Cardiac septum (tissue), 1 donor: ENCODE results near the gene CRMP1. TPM values are rescaled to one million over a fixed set of nuclear protein-coding genes. Genes with fewer than 3 reads are reported as not detected.
A peak's percentile ranks its signal among the peaks of the same experiment; 100 is the strongest.

Experiments used
- DNase-seq: peaks from one replicate; pipeline ENCODE4 v3.0.0-alpha.2; 2020; ENCODE audit warnings: low spot score
- intact Hi-C: fragments of 100-400 bp; cut with DNase I; formaldehyde crosslinking; loops from one replicate; pipeline ENCODE4 v1.14.0; 2022
- total RNA-seq: library from RNA; stranded (reverse); fragmentation: NEBNext Ultra II Directional; extraction: Animal tissue kit (Norgen Biotek cat#: 25700); gene quantifications from one replicate; pipeline ENCODE4 v1.2.1, GENCODE V29; 2021
- donor health status: DM: no; HTN: no; CAD: no.

Gene CRMP1
- total RNA-seq, 1 donor from 2014 or later, result 1.9 TPM

DNA sequence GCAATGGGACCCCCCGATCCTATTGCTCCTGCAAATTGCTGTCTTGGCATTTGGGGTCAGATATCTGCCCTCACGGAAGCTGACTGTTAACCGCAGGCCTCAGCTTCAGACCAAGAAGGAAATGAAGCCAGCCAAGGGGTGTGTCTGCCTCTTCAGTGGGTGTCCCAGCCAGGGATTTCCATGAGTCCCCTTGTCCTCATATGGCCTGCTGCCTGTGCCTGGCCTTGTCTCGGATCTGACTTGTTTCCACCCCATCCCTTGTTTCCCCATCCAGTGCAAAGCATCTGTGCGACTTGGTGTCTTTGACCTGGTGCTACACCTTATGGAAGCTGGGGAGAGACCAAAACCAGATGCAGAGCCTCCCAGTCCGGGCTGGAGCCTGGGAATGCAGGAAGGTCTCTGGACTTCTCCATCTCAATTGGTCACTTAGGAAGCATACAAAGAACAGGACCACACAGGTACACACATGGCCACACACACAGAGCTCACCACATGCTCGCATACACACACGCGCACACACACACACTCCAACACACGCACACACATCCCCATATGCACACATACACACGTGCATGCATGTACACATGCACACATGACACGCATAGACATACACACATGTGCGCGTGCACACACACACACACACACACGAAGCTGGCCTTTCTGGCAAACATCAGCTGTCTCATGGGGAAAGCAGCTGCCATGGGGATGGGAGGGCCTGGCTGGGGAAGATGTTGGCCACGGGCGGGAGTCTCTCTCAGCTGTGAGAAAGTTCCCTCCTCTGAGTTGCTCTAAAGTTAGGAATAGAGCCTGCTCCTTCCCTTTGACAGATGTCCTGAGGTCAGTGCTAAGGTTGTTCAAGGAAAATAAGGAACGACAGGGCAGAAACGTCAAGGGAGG is 65.5 kb downstream of the CRMP1 start:
- DNase-seq, result no peak
- intact Hi-C loops, result no loop called here

DNA sequence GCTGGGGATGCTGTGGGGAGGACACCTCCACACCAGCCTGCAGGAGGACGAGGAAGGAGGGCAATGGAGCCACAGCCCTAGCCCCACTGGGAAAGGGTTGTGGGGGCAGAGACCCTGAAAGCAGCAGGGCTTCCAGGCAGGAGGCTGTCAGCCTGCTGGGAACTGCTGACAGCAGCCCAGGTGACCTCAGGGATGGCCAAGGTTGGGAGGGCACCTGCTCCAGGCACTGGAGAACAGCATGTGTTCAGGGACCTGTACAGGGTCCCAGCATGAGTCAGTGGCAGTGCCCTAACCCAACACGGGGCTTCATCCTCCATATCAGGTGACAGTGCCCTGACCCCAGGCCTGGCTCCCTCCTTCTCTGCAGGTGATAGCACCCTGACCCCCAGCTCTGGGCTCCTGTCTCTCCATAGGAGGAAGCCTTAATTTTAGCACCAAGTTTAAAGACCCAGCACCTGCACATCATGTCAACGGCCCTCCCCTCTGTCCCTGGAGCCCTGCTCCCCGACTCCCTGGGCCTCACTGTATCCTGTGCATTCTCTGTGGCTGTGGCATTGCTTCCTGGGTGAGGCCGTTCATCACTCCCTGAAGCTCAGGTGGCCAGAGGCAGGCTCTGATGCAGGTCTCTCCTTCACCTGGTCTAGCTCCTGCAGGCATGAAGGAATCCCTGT is 66.3 kb downstream of the CRMP1 start:
- no peak for DNase-seq
- intact Hi-C loops, result no loop called here

DNA sequence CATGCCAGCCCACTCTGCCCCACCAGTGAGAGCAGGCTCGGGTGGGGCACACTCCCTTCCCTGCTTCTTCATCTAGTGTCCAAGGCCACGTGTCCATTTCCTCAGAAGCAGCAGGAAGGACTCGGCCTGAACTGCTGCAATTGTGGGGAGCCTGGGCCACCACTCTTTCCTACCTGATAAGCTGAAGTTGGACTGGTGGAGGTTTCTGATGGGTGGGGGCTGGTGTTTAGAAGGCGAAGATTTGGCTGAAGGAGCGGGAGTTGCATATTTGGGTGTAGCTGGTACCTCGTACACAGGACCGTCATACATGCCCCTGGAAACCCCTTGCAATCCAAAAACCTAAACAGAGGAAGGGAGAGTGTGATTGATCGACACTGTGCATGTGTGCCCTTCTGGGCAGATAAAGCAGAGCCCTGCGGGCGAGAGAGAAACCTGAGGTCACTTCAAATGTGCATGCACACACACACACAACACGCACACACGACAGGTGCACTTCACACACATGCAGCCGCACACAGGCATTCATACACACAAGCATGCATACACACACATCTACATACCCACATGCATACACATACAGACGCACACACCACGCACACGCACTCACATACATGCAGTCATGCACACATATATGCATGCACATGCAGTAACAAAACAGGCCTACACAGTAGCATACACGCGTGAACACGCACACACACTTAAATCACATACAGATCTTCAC is 67.4 kb downstream of the CRMP1 start:
- no peak for DNase-seq
- intact Hi-C loops, result no loop called here

DNA sequence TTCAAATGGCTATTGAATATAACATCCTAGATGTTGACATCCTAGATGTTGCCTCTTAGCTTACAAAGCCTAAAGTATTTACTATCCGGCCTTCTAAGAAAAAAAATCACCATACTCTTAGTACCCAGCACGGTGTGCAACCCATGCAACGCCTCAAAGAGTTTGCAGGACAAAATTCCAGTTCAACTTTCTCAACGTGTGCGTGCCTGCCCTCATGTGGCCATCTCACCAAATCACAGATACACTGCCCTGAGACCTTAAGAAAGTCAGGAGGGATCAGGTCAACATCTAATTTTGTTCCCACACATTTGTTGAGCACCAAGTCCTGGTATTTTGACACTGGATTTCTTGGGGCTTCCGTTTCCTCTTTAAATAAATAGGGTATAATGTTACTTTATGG is 68.3 kb downstream of the CRMP1 start:
- intact Hi-C loops, result loop anchor here (5.0 kb wide), 1 partner anchor 158 kb away; no protein-coding TSS in a partner anchor
- DNase-seq, result no peak

DNA sequence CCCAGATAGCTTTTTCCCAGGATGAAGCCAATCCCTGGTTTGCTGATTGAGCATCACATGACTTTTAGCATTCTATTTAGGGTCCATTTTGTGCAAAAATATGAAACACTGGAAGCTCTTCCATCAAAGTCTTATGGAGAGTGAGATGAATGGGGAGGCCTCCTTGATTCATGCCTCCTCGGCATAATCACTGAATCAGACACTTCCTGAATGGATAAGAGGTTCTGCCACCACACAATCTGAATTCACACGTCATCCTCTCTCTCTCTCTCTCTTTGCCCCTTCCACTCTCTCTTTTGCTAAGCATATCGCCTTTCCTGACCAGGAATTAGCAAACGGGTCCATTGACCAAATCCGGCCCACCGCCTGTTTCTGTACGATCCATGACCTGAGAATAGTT is 68.7 kb downstream of the CRMP1 start:
- DNase-seq, result no peak
- intact Hi-C loops, result loop anchor here (5.0 kb wide), 1 partner anchor 158 kb away; no protein-coding TSS in a partner anchor

DNA sequence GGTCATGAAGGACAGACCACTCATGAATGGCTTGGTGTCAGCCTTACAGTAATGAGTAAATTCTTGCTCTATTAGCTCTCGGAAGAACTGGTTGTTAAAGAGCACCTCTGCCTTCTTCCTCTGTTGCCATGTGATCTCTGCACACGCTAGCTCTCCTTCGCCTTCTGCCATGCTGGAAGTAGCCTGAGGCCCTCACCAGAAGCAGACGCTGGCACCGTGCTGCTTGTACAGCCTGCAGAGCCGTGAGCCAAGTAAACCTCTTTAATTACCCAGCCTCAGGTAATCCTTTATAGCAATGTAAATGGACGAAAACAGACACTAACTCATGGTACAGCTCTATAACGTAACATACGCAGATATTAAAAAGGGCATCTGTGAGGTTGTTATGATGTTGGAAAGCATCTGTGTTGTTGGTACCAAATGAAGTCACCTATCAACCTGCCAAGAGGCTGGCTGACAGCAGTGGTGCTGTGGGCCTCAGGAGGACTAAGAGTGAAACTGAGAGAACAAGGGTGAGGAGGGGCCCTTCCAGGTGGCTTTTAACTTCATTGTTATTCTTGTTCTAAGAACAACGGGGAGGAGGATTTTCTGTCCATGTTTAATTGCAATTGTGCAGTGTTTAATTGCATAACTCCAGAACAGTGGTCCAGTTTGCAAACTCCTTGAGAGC is 69.2 kb downstream of the CRMP1 start:
- intact Hi-C loops, result loop anchor here (5.0 kb wide), 1 partner anchor 159 kb away; no protein-coding TSS in a partner anchor
- DNase-seq, result no peak

DNA sequence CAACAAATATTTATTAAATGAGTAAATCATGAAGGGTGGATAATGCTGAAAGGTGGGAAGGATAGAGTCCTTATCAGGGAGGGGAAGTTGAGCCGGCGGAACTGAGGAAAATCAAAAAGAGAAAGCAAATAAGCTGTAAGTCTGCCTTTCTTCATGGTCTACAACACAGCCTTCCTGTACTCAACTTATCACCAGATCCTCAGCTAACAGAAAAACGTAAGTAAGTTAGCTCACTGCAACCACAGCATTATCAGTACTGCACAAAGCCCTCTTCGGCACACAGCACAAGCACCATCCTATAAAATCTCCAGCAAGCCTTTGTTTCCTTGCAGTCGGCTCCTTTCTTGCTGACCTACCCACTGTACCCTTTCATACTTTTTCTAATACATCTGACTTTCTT is 70.3 kb downstream of the CRMP1 start:
- intact Hi-C loops, result loop anchor here (5.0 kb wide), 1 partner anchor 160 kb away; no protein-coding TSS in a partner anchor
- no peak for DNase-seq

DNA sequence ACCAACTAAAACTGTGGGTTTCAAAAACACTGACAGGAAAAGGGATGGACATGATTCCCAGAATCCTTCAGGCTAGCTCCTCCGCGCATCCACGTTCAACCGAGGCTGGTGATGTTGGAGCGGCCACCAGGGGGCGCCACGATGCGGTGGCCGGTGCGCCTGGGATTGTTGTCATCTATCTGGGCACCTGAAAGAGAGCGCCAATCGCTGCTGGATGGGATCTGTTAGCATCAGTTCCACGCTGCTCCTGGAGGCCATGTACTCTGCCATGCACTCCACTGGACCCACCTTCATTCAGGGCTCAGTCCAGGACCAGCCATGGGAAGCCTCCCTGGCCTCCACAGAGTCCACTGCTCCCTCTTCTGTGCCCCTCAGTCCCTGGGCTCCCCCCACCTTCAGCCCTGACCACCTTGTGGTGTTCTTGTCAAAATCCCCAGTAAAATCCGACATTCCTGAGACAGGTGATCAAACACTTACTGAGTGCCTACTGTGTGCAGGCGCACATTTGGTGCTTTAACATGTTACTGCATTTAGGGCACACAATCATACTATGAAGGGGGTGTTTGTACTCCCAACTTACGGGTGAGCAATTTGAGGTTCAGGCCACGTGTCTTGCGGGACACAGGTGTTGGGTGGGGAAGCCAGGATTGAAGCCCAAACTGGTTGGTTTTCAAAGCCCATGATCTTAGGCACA is 71.1 kb downstream of the CRMP1 start:
- intact Hi-C loops, result loop anchor here (5.0 kb wide), 1 partner anchor 160 kb away; no protein-coding TSS in a partner anchor
- DNase-seq, result no peak

DNA sequence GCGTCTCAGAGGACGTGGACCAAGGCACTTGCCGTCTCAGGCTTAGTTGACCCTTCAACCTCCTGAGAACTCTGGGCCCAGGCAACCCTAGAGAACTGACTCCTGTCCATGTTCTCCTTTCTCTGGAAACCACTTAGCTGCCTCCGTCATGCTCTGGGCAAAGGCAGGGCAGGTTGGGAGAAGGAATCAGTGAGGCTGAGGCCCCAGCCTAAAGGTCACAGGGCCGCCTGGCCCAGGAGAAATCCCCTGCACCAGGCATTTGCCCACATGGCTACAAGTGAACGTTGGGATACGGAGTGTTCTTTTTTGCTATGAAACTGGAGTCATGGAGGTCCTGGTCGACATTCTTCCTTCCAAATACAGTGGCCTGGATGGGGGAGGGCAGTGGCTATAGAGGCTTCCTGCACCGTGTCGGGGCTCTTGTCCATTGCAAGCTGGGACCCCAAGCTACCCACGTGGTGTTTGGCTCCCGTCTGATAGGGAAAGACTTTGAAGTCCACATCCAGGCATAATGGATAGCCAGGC is 76.0 kb downstream of the CRMP1 start:
- intact Hi-C loops, result no loop called here
- no peak for DNase-seq

DNA sequence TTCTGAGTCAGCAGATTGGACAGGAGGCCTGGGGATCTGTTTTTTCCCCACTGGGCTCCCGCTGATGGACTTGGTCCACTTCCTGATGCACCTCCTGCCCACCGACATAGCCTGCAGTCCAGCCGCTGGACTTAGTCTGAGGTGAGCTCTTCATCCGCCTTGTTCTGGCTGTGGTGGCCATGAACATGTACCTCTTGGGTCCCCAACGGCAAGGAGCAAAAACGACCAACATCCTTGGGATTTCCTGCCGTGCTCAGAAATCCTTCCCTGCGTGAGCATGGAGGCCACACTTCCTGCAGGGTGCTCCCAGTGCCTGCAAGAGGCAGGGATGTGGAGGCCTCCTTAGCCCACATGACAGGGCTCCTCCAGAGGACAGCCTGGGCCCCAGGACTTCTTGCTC is 76.8 kb downstream of the CRMP1 start:
- intact Hi-C loops, result no loop called here
- peak; percentile 41 for DNase-seq

DNA sequence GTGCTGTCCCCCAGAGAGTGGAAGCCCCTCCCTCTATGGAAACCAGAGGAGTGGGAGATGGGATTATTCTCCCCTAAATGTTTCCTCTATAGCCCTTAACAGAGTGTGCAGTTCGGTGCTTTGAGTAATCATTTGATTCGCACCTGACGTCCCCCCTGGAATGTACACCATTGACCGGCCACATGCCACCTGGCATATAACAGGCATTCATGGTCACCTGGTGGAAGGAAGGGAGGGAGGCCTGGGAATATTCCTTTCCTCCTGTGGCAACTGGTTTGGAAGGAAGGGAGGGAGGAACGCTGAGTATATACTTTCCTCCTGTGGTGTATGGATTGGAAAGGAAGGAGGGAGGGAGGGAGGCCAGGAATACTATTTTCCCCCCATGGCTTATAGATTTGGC is 77.2 kb downstream of the CRMP1 start:
- intact Hi-C loops, result no loop called here
- DNase-seq, result peak; percentile 22

DNA sequence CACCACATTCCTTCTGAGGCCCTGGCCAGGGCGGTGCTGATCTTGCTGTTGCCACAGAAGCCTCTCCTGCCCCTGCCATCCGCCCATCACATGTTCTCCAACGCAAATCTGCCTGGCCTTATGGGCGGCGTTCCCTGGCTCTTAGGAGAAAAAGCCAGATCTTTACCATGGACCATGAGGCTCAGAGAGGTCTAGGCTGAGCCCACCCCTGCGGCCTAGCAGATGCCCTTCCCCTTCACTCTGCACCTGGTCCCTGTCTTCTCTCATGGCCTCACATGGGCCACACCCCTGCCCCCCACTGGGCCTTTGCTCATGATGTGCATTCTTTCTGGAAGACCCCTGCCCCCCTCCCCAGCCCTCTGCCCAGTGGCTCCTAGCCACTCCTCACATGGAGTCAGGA is 78.5 kb downstream of the CRMP1 start:
- intact Hi-C loops, result loop anchor here (5.0 kb wide), 1 partner anchor 762 kb away; the partner anchor contains the start of gene STK32B
- DNase-seq, result peak; percentile 67

DNA sequence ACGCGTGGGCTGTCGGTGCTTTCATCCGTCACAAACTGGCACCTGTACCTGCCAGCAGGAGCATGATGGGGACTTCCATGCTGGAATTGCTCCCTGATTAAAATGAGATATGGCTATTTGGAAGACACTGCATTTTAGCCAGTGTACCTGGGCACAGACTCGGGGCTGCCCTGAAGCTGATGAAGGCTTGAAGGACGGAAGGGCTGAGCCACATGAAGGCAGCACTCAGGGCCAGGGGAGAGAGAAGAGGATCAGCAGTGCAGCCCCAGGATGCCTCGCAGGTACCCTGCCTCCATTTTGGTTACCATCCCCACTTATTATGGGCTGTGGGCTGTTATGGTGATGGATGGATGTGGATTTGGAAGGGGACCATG is 79.0 kb downstream of the CRMP1 start:
- intact Hi-C loops, result loop anchor here (5.0 kb wide), 1 partner anchor 762 kb away; the partner anchor contains the start of gene STK32B
- peak; percentile 62 for DNase-seq

DNA sequence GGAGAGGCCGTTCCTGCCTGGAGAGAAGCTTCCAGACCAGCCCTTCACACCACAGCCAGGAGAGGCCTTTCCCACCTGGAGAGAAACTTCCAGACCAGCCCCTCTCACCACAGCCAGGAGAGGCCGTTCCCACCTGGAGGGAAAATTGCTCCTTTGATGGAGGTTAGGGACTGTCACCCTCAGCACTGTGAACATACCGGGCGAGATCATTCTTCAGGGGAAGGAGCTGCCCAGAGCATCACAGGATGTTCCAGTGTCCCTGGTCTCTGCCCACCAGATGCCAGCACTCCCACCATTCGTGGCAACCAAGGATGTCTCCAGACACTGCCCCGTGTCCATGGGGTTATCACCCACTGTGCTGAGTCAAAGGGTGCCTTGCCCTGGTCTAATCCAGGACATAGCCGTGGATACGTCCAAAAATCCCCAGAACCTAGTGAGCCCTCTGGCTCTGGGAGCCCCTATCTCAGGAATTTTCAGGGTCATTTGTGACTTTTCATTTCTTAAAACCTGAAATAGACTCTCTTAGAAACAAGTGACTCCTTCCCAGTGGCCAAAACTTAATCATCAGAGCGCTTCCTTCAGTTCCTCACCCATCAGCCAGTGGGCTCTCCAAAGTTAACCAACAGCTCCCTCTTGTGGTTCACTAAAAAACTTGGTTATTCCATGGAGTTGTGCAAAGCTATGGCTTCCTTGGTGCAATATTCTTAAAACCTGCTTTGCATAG is 80.2 kb downstream of the CRMP1 start:
- intact Hi-C loops, result loop anchor here (5.0 kb wide), 1 partner anchor 760 kb away; the partner anchor contains the start of gene STK32B
- peak; percentile 12 for DNase-seq

DNA sequence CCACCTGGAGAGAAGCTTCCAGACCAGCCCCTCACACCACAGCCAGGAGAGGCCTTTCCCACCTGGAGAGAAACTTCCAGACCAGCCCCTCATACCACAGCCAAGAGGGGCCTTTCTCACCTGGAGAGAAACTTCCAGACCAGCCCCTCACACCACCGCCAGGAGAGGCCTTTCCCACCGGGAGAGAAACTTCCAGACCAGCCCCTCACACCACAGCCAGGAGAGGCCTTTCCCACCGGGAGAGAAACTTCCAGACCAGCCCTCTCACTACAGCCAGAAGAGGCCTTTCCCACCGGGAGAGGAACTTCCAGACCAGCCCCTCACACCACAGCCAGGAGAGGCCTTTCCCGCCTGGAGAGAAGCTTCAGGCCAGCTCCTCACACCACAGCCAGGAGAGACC is 80.8 kb downstream of the CRMP1 start:
- intact Hi-C loops, result loop anchor here (5.0 kb wide), 1 partner anchor 760 kb away; the partner anchor contains the start of gene STK32B
- peak; percentile 44 for DNase-seq

DNA sequence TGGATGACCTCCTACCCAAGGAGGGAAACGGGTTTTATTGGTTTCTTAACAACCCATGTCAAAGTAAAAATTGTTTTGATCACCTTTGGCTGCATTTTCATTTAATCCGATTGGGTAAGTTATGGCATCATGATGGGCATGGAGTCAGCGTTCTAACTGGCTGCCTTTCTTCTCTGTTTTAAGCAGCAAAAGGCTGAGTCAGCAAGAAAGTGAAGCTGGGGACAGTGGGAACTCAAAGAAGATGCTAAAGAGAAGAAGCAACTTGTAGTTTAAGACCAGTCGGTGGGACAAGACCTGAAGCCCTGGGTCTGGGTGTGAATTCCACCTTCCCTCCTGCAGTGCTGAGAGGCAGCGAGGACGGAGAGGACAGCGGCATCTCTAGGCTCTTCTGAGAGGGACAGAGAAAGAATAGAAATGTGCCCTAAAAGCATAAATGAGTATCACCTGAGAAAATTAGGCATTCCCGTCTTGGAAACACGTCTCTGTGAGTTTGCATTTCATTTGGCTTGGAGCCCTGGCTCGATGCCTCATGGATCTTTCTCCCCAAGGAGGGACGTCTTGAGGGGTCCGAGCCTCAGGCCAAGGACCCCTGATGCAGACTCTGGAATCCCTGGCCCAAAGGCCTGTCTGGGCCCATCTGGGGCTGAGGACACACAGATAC is 82.0 kb downstream of the CRMP1 start:
- peak; percentile 35 for DNase-seq
- intact Hi-C loops, result loop anchor here (5.0 kb wide), 1 partner anchor 759 kb away; the partner anchor contains the start of gene STK32B

DNA sequence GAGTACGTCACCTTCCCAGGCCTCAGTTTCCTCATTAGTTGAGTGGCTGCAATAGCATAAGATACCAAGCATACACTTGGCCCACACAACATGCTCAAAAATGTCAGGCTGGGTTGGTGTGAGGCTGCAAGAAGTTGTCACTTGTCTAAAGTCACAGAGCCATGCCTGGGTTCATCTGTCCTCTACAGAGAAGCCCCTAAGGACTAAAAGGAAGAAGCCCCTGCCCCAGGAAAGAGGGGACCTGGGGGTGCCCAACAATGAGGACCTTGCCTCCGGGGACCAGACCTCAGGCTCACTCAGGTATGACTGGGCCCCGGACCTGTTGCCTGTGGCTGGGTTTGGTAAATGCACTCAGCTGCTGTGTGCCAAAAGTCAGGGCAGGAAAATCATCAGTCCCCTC is 82.7 kb downstream of the CRMP1 start:
- peak; percentile 27 for DNase-seq
- intact Hi-C loops, result loop anchor here (5.0 kb wide), 1 partner anchor 758 kb away; the partner anchor contains the start of gene STK32B
